Endothelial cell (in vitro differentiated cells): ENCODE results near the gene PDGFRA. TPM values are rescaled to one million over a fixed set of nuclear protein-coding genes. Genes with fewer than 3 reads are reported as not detected.
A peak's percentile ranks its signal among the peaks of the same experiment; 100 is the strongest.

ENCODE experiments used
- DNase-seq: peaks from one replicate; pipeline ENCODE4 v3.0.0; 2021; ENCODE audit warnings: low spot score
- H3K27ac Mint-ChIP-seq: one replicate; pipeline ENCODE4 v1.8.0; 2021; ENCODE audit warnings: mixed read lengths, inconsistent platforms; ENCODE audit not compliant: unreplicated experiment
- H3K27me3 Mint-ChIP-seq: one replicate; pipeline ENCODE4 v1.8.0; 2021; ENCODE audit warnings: mild to moderate bottlenecking, moderate library complexity, mixed read lengths, inconsistent platforms; ENCODE audit not compliant: unreplicated experiment
- H3K36me3 Mint-ChIP-seq: one replicate; pipeline ENCODE4 v1.8.0; 2021; ENCODE audit warnings: mild to moderate bottlenecking, low read depth, mixed read lengths, inconsistent platforms; ENCODE audit not compliant: unreplicated experiment
- H3K4me1 Mint-ChIP-seq: one replicate; pipeline ENCODE4 v1.8.0; 2021; ENCODE audit warnings: mild to moderate bottlenecking, mixed read lengths, inconsistent platforms; ENCODE audit not compliant: unreplicated experiment
- H3K4me3 Mint-ChIP-seq: one replicate; pipeline ENCODE4 v1.8.0; 2021; ENCODE audit warnings: mild to moderate bottlenecking, mixed read lengths, inconsistent platforms; ENCODE audit not compliant: unreplicated experiment
- H3K9me3 Mint-ChIP-seq: one replicate; pipeline ENCODE4 v1.8.0; 2021; ENCODE audit warnings: mixed read lengths, inconsistent platforms; ENCODE audit not compliant: unreplicated experiment
- total RNA-seq: library from RNA; stranded (reverse); fragmentation: NEBNext Ultra II Directional; extraction: Animal tissue kit (Norgen Biotek cat#: 25700); gene quantifications from one replicate; pipeline ENCODE4 v1.2.1, GENCODE V29; 2021; ENCODE audit not compliant: unreplicated experiment
- TF ChIP-seq, protein P1 (sequence below): fragments of 200-600 bp; sonication (generic); IDR thresholded peaks from one replicate; pipeline ENCODE4 v1.5.0; 2021; ENCODE audit warnings: antibody characterized with exemption; ENCODE audit not compliant: unreplicated experiment

The PDGFRA gene
- total RNA-seq, 1 donor from 2014 or later: 3.4 TPM

DNA sequence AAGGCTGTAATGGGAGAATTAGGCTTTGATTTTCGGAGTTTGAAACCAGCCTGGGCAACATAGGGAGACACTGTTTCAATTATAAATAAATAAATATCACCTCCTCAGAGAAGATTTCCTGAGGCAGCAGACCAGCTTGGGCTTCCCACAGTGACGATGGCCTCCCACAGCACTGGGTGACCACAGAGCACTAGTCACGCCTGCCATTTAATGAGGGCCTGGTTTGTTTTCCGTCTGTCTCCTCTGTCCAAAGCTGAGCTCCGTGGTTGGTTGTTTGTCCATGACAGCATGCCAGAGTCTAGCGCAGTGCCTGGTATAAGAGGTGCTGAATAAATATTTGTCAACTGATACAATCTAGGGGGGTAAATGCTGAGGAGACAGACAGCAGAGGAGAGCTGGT lies 10.4 kb upstream of the PDGFRA start:
- TF ChIP-seq, protein P1, sequence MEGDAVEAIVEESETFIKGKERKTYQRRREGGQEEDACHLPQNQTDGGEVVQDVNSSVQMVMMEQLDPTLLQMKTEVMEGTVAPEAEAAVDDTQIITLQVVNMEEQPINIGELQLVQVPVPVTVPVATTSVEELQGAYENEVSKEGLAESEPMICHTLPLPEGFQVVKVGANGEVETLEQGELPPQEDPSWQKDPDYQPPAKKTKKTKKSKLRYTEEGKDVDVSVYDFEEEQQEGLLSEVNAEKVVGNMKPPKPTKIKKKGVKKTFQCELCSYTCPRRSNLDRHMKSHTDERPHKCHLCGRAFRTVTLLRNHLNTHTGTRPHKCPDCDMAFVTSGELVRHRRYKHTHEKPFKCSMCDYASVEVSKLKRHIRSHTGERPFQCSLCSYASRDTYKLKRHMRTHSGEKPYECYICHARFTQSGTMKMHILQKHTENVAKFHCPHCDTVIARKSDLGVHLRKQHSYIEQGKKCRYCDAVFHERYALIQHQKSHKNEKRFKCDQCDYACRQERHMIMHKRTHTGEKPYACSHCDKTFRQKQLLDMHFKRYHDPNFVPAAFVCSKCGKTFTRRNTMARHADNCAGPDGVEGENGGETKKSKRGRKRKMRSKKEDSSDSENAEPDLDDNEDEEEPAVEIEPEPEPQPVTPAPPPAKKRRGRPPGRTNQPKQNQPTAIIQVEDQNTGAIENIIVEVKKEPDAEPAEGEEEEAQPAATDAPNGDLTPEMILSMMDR: no peak
- Mint-ChIP-seq H3K9me3 (no peaks in the 10 kb centered on the region), H3K4me1 (peaks cover 5% of the 10 kb centered on the region), H3K27ac (no peak overlapping the region), H3K27me3 (peaks cover 4% of the 10 kb centered on the region), H3K36me3 (no peaks in the 10 kb centered on the region), H3K4me3 (no peak overlapping the region)
- DNase-seq: no peak

DNA sequence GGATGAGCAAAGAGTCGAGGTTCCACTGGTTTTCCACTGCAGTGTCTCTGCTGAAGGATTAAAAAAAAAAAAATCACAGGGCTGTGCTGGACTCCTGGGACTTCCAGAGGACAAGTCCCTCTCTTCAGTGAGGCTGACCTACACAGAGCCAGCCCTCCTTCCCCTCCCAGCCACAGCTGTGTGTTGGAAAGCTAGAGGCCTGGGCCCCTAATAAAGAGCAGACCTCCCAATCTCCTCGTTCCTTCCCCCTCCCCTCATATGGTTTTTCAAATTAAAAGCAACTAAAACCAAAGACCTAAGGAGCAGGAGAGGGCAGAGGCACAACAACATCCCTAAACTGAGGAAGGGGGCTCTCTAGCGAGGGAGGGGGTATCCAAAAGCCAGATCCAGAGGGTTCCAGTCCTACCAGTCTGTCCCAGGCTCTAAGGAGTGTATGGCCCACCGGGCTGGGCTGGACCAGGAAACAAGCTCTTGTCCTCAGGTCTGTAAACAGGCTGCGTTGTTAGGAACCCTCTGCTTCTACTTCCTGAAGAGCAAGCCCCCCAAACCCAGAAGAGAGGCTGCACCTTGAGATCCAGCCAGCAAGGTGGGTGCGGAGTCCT lies 4.0 kb upstream of the PDGFRA start:
- Mint-ChIP-seq H3K27ac (no peak overlapping the region), H3K27me3 (peaks cover 22% of the 10 kb centered on the region)
- peak; percentile 13 for DNase-seq

DNA sequence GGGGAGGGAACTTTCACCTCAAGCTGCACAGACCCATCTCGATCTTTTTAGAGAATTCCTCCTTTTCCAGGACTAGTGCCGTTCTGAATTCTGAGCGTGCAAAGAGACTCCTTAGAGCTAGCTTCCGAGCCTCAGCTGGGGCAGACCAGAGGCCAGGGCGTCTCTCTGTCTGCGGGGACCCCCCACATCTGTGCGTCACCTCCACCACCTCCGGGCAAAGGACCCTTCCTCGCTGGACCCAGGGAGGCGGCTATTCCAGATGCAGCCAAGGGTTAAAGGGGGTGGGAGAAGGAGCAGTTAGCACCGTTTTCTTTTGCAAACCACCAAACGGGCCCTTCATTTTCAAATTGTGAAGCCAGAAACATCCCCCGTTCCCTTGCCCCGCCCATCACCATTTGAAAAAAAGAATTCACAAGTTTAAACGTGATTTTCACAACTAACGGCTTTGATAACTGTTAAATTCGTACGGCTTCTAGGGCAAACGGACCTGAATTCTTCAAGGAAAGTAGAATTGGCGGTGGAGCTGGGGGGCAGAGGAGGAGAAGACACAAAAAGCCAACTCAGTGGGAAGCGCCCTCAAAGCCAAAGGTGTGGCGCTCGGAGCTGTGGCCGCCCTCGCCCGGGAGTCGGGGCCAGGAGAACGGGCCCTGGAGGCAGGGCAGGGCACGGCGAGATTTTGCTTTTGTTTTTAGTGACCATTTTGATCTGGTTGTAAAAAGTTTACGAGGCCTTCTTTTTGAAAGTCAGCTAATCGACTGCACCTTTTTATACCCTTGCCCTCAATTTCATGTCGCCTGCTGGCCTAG lies 3.3 kb upstream of the PDGFRA start:
- Mint-ChIP-seq H3K36me3 (no peaks in the 10 kb centered on the region), H3K27ac (peak overlapping the region; percentile 10), H3K4me3 (peak overlapping the region; percentile 86), H3K4me1 (peaks cover 31% of the 10 kb centered on the region), H3K9me3 (no peaks in the 10 kb centered on the region), H3K27me3 (peaks cover 25% of the 10 kb centered on the region)
- DNase-seq: peak; percentile 35
- TF ChIP-seq, protein P1: no peak

More for the DNA sequence above, 4.0 kb upstream of the PDGFRA start:
- Mint-ChIP-seq H3K9me3 (no peaks in the 10 kb centered on the region), H3K4me3 (no peak overlapping the region), H3K4me1 (peaks cover 31% of the 10 kb centered on the region), H3K36me3 (no peaks in the 10 kb centered on the region)
- TF ChIP-seq, protein P1: no peak

DNA sequence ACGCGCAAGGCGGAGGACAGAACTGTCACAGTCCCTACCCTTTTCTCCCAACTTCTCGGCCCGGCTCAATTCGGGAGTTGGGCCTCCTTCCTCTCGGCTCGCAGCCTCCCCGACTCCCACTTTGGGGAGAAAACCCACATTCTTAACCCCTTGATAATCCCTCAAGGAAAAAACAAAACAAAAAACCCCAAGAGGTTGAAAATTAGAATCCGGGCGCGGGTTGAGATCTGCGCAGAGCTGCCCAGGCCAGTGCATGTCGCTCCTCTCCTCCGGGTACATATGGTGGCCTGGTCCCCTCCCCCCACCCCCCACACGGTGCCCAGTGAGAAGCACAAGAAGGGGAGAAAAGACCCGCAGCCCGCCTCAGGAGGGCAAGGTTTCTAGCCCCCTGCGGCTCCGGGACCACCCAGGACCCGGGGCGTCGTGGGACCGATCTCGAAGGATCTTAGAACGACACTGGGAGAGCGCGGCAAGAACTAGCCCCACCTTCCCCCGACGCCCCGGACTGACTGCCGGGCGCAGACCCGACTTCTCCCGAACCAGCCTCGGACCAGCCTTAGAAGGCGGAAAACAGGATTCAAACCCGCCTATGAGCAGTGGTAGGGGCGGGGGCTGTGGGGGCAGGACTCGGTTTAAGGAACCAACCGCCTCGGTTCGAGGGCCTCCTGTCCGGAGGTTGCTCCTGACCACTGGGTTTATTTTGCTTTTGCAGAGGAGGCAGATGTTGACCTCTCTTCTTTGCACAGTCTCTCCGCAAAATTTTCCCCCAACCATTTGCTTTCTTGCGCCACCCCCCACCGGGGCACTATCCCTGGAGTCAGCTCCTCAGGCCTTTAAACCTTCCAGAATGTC lies 2.5 kb upstream of the PDGFRA start:
- Mint-ChIP-seq H3K27ac (peak overlapping the region; percentile 10), H3K4me1 (peaks cover 34% of the 10 kb centered on the region), H3K36me3 (no peaks in the 10 kb centered on the region), H3K4me3 (peak overlapping the region; percentile 86), H3K27me3 (peaks cover 32% of the 10 kb centered on the region), H3K9me3 (no peaks in the 10 kb centered on the region)
- peak; percentile 36 for DNase-seq
- TF ChIP-seq, protein P1: no peak
